SIG-M5 treated with dmso at 0.1 percent for 504 hours (cell line): ENCODE measurements around the gene C8G.

Experiments
- DNase-seq: peaks from one replicate; lab custom pipeline; 2025; ENCODE audit not compliant: unreplicated experiment; lab: John Stamatoyannopoulos, UW

The C8G gene

DNA sequence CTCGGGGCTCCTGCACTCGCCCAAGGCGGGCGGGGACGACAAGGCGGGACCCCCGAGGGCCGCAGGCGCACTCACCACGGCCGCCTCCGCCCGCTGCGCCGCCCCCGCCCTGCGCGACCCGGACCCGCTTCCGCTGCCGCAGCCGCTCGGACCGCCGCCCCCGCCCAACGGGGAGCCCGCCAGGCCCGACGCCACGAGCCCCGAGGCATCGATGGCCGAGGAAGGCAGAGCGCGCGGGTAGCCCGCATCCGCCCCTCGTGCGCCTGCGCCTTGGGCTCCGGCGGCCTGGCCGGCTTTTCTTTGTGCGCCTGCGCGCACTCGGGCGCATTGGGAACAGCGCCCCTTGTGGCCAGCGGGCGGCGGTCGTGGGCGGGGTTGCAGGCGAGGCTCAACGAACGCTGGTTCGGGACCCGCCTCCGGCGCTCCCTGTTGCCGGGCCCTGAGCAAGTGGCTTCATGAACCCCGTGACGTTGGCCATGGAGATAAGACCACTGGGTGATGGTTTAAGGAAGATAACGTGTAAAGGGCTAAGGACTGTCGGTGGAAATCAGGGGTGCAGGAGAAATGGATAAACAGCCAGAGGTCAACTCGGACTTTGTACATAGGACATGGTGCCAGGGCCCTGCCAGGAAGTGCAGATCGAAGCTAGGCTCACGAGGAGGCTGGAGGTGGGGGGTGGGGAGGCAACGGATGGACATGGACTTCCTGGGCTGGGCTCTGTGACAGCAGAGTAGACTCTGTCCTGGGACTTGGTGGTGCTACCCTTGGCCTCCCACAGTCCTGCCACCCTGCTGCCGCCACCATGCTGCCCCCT is at the start of gene C8G, which contains the start of gene FBXW5:
TSS of gene C8G (plus strand) at position 725 of the 814 bp plus-strand sequence. CDS start at position 803, 78 bp downstream.
TSS of gene FBXW5 (minus strand) at position 220 of the 814 bp plus-strand sequence. CDS start 655 bp downstream, outside the sequence.
- DNase-seq = peak; percentile 85

- no peak for DNase-seq
Measured at GRCh38 chr9:136896027-136896426, 49.0 kb upstream of the C8G start.

GRCh38 chr9:136898483-136899100 is 46.5 kb upstream of the C8G start:
- DNase-seq = no peak

DNA sequence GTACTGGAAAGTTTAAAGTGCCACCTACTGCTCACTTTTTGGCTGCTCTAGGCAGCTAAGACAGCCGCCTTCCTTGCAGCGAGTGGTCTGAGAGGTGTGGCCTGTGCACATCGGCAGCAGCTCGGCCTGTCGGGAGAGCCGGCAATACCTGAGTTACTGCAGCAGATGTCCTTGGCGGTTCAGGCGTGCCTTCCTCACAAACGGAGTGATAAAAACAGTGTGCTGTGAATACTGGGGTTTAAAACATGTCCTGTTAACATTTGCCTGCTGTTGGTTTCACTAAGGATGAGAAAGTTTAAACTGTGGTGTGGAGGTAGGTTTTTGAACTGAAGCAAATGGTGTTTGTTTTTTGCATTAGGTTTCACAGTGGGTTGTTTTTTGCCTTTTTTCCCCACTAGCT is 45.8 kb upstream of the C8G start:
- DNase-seq = no peak

DNA sequence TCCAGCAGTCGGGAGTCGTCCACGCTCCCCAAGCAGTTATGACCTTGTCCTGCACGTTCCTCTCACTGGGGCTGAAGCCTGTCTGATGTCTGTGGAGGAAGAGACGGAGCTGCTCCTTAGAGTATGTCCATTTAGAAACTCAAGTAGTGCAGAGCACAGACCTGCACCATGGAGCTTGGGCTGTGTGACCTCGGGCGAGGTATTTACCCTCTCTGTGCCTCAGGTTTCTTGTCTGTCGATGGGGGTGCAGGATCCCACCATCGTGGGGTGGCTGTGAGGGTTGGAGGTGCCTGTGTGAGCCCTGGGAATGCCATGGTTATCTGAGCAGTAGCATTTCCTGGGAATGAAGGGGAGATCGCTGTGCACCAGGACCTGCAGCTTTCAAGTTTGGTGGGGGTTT is 44.5 kb upstream of the C8G start:
- DNase-seq = no peak

- DNase-seq = no peak
Measured at GRCh38 chr9:136900988-136901515, 44.0 kb upstream of the C8G start.

DNA sequence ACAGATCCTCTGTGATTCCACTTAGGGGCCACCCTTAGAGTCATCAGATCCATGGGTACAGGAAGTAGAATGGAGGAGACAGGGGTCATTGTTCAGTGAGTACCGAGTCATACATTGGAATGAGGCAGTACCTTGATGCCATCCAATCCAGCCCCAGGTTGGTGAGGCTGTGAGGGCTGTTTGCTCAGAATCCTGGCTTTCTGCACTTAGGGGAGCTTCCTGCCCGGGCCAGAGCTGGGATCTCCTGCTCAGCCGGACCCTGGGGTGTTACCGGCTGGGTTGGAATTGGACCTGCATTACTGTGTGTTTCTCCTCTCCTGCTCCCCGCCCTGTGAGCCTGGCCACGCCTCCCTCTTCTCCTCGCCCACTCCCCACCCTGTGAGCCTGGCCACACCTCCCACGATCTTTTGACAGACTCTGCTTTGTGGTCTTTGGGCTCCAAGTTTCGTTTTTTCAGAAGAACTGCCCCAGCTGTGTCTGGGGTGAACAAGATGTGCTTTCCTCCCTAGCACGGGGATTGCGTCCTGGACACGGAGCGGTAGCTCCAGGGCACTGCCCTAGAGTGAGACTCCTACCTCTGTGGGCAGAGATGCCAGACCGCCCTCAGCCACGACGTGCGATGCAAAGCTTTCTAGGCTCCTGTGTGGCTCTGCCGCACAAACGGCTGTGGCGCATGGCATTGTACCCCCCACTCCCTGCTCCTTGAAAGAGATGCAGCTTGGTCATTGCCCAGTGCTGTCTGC is 43.4 kb upstream of the C8G start:
- no peak for DNase-seq

DNA sequence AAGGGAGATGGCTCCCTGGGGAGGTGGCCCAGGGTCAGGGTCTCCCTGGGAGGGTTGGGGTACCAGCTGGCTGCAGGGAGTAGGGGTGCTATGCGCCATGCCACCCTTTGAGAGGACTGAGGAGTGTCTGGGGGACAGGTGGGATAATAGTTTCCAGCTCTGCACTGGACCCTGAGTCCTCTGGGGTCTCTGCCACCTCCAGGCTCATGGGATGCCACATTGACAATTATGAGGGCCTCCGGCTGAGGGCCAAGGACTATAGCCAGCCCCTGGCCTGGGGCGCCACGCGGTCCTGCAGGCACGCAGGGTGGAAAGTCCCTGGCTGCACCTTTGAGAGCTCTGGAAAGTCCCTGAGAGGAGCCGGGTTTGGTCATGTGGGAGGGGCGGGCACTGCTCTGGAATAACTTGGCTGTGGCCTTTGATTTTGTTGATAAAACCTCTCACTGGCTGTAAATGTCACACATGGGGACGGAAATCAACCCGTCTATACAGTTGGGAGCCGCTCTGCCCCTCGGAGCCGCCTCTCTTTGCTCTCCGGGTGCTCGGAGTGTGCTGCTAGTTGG is 42.7 kb upstream of the C8G start:
- peak; percentile 29 for DNase-seq

- no peak for DNase-seq
Measured at GRCh38 chr9:136903041-136903554, 41.9 kb upstream of the C8G start.

- DNase-seq = no peak
Measured at GRCh38 chr9:136906266-136906665, 38.8 kb upstream of the C8G start.

- DNase-seq = no peak
Measured at GRCh38 chr9:136907011-136907914, 37.8 kb upstream of the C8G start.

GRCh38 chr9:136910197-136910900 is 34.7 kb upstream of the C8G start:
- no peak for DNase-seq

GRCh38 chr9:136910901-136911245 is 34.2 kb upstream of the C8G start:
- DNase-seq = no peak

DNA sequence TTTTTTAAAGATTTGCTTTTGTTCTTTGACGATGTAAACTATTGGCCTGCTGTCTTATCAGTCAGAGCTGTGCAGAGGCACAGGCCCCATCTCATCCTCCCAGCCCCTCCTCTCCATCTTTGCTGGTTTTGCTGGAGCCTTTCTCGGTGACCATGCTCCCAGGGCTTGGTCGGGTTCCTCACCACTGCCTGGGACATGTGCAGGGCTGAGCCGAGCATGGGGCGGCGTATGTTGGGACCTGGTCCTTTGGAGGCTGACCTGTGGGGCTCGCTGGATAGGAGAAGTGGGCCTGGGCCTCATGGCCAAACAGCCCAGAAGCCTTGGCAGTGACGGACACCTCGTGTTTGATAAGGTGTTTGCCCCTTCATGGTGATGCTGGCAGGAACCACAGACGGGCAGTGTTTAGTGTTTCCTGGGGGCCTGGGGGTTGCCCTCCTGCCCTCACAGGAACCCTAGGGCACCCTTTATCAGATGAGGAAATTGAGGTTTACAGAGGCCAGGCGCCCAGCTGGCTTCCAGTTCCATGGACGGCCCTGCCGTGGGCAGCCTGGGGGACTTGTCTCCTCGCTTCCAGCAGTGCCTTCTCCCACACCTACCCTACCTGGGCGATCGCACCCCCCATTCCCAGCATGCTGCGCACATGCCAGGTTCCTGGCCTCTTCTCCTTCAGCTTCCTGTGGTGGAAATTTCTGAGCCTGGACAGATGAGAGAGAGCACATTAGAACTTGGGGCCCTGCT is 31.2 kb upstream of the C8G start:
- DNase-seq = no peak

GRCh38 chr9:136915632-136916329 is 29.3 kb upstream of the C8G start:
- DNase-seq = no peak

DNA sequence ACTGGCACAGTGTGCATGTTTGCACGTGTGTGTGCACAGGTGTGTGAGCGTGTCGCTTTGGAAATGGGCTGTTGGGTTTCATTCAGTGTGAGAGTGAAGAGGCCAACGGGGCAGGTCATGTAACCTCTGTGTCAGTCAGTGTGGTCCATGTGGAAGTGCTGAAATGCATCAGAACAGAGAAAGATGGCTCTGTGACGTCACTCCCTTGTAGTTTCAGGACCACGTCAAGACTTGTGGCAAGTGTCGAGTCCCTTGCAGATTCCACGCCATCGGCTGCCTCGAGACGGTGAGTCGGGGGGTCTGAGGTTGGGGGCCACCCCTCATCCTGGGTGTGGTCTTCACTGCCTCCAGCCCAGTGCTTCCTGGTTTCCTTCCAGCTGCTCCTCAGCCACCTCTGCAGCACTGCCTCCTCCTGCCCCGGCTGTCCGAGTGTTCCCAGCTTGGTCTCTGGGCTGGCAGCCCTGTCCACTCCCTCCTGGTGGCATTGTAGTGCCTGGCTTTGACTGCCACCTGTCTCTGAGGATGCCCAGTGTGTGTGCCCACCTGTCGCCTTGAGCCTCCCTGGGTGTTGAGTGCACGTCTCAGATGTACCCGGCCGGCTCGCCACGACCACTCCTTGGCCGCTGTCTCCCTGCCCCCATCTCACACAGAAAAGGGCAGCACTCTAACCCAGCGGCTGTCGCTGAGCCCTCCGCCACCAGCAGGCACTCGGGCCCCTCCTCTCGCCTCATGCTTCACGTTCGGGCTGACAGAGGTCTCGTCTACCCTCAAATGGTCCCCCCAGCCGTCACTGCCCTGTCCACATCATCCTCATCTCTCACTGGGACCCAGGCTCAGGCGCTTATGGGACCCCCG is 28.5 kb upstream of the C8G start:
- no peak for DNase-seq

DNA sequence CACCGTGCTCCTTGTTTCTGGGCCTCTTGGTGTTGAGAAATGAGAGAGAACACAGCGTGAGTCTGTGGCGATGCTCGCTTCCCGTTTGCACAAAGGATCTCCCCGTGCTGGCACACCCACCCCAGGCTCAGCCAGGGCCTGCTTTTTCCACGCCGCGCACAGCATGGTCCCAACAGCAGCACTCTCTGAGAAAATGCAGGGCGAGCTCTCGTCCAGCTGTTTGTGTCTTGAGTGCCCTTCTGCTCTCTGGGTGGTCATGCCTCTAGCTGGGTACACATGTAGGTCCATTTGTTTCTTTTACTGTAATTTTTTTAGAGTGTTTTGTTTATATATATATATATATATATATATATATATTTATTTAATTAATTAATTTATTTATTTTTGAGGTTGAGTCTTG is 27.1 kb upstream of the C8G start:
- DNase-seq = no peak
